ENCODE data around the gene NUP35.

DNA sequence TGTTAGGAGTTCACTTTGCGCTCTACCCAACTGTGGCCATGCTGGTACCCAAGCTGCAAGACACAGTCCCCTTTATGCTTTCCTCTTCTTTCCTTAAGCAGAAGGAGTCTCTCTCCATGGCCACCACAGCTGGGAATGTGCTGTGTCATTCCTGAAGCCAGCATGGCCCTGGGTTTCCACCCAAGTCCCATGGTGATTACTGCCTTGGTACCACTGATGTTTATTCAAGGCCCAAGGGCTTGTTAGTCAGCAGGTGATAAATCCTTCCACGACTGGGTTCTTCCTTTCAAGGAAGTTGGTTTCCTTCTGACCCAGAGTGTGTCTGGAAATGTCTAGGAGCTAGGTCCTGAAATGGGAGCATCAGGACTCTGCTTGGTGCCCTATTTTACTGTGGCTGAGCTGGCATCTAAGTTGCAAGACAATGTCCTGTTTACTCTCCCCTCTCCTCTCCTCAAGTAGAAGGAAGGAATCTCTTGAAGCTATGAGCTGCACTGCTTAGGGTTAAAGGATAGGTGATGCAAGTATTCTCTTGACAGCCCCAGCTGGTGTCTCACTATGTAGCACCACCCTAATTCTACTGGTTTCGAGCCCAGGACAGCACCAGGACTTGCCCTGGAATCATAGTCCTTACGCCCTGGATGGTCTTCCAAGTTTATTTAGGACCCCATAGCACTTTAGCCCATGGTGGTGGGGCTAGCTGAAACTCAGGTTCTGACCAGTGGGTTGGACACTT is 18.7 kb upstream of the NUP35 start:
- TF ChIP-seq CTCF (conservative IDR thresholded peaks at IDR 0.05; ENCODE audit: low read depth, low read length) (no peak), SMC3 (IDR thresholded peaks at IDR 0.05; ENCODE audit: low read depth, low read length) (no peak)
